HK-2 (cell line): Measurements from ENCODE around the gene TMCO4.
A peak's percentile ranks its signal among the peaks of the same experiment; 100 is the strongest.

Experiments used
- DNase-seq: peaks from one replicate; pipeline ENCODE4 v3.0.0-alpha.2; 2018; ENCODE audit not compliant: unreplicated experiment

Gene TMCO4

GRCh38 chr1:19775831-19776230, 23.9 kb downstream of the TMCO4 start:
- DNase-seq: no peak

- DNase-seq: no peak
These were observed 24.4 kb downstream of the TMCO4 start for GRCh38 chr1:19775317-19775716.

GRCh38 chr1:19774180-19774785, 25.4 kb downstream of the TMCO4 start:
- DNase-seq: no peak

GRCh38 chr1:19773485-19773884, 26.2 kb downstream of the TMCO4 start:
- DNase-seq: no peak

- no peak for DNase-seq
These were observed 27.7 kb downstream of the TMCO4 start for GRCh38 chr1:19772053-19772452.

GRCh38 chr1:19771350-19771749, 28.4 kb downstream of the TMCO4 start:
- DNase-seq: no peak

- no peak for DNase-seq
These were observed 29.1 kb downstream of the TMCO4 start for GRCh38 chr1:19770436-19771190.

- no peak for DNase-seq
These were observed 30.3 kb downstream of the TMCO4 start for GRCh38 chr1:19769211-19769932.

- DNase-seq: no peak
These were observed 31.1 kb downstream of the TMCO4 start for GRCh38 chr1:19768353-19769210.

GRCh38 chr1:19765623-19766022, 34.1 kb downstream of the TMCO4 start:
- DNase-seq: peak; percentile 75

GRCh38 chr1:19764848-19765247, 34.9 kb downstream of the TMCO4 start:
- DNase-seq: peak; percentile 69

GRCh38 chr1:19762175-19762779, 37.4 kb downstream of the TMCO4 start:
- peak; percentile 40 for DNase-seq

GRCh38 chr1:19759740-19760089, 40.0 kb downstream of the TMCO4 start:
- no peak for DNase-seq

- peak; percentile 53 for DNase-seq
These were observed 41.4 kb downstream of the TMCO4 start for GRCh38 chr1:19758227-19758830.

- no peak for DNase-seq
These were observed 42.1 kb downstream of the TMCO4 start for GRCh38 chr1:19757641-19758040.

GRCh38 chr1:19756480-19756879, 43.2 kb downstream of the TMCO4 start:
- no peak for DNase-seq

GRCh38 chr1:19754482-19754881, 45.2 kb downstream of the TMCO4 start:
- no peak for DNase-seq

GRCh38 chr1:19752083-19752696, 47.5 kb downstream of the TMCO4 start:
- no peak for DNase-seq

- no peak for DNase-seq
These were observed 48.8 kb downstream of the TMCO4 start for GRCh38 chr1:19750882-19751276.

- no peak for DNase-seq
These were observed 49.4 kb downstream of the TMCO4 start for GRCh38 chr1:19750101-19750881.
